ENCODE data around the gene ENOPH1. TPM values are rescaled to one million over a fixed set of nuclear protein-coding genes. Genes with fewer than 3 reads are reported as not detected.

The ENOPH1 gene
- total and polyA plus RNA-seq, 2 of the 4 experiments (the other 2 are of a cell fraction): 18.0 to 36.0 TPM

DNA sequence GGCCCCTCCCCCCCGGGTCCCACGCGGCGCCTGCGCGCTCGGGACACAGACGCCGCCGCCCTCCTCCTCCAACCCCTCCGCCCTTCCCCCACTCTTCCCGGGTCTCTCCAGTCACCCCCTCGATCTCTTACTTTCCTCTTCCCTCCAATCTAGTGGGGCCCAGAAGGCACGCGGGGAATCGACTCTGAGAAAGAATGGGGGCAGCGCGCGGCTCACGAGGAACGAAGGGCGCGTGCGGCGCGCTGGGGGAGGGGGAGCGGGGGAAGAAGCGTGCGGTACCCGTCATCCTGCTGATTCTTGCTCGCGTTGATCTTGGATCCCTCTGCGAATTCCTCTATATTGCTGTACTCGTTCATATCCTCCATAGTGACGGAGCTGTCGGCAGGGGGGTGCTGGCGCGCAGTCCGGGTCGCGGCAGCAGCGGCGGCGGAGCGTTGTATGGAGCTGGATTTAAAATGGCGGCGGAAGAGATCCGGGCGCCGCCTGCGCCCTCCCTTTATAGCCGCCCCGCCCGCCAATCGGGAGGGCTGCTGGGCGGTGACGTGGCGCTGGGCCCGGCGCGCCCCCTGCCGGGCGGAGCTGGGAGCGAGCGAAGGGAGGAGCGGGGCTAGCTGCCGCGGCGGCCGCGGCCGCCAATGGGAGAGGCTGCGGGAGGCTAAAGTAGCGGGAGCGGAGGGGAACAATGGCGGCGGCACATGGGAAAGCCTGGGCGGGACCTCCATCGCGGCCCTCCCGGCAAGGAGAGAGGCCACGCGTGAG lies 1.2 kb upstream of the ENOPH1 start:
- POLR2A ChIA-PET (ENCODE audit: unreplicated experiment): interaction anchor here (0.6 to 1.1 kb wide), 5 partner anchors 9 to 74 kb away, joined by 3 to 6 read pairs (median 4); no protein-coding TSS in a partner anchor
- WGBS, 2 experiments (ENCODE audit: extremely low coverage in 2 of 2, insufficient read length in 1 of 2): 1% methylated on average over 19 of the region's 83 CpGs; no CpG with 5 or more reads in 1 of the 2 experiments
- Histone ChIP-seq H2BK120ac (ENCODE audit: low read depth, low read length) (peak overlapping the region; percentile 74; the same call in 1 of the 2 replicates), H3K27me3 (ENCODE audit: control insufficient read depth, insufficient read depth, low read length) (no peaks in the 10 kb centered on the region), H3K36me3 (ENCODE audit: control insufficient read depth, insufficient read depth, low read length) (peaks cover 16% of the 10 kb centered on the region), H4K5ac (ENCODE audit: low read depth, low read length) (peak overlapping the region; percentile 85), H2AK9ac (replicated peaks; ENCODE audit: low read depth, low read length, poor library complexity) (peak overlapping the region; percentile 100), H3K27ac (ENCODE audit: insufficient read depth, low read length) (peak overlapping the region; percentile 95), H3K23ac (ENCODE audit: low read depth, low read length) (peak overlapping the region; percentile 97), H2AFZ (replicated peaks; ENCODE audit: low read length, poor library complexity) (peak overlapping the region; percentile 99), H4K20me1 (ENCODE audit: insufficient read depth, low read length) (peaks cover 59% of the 10 kb centered on the region), H3K4me2 (ENCODE audit: low read depth, low read length) (peak overlapping the region; percentile 72), H2BK5ac (ENCODE audit: low read depth, low read length, poor library complexity, severe bottlenecking) (peak overlapping the region; percentile 90), H3K4me1 (ENCODE audit: control insufficient read depth, insufficient read depth, low read length) (peaks cover 4% of the 10 kb centered on the region), H3K14ac (replicated peaks; ENCODE audit: low read depth, low read length) (peak overlapping the region; percentile 99), H3K9ac (ENCODE audit: low read depth, low read length) (peak overlapping the region; percentile 99), H2AK5ac (ENCODE audit: low read depth, low read length) (peak overlapping the region; percentile 95), H3K9me1 (ENCODE audit: insufficient read depth, low read length) (peaks cover 3% of the 10 kb centered on the region; the same call in 1 of the 2 replicates), H4K91ac (ENCODE audit: insufficient read depth, low read depth, low read length) (peak overlapping the region; percentile 98), H3K79me1 (ENCODE audit: low read depth in 1 of 2, low read length in 2 of 2) (peaks cover 17 to 54% of the 10 kb centered on the region in 2 experiments), H2BK20ac (ENCODE audit: low read depth, low read length) (no peak overlapping the region), H3K56ac (ENCODE audit: extremely low read depth, insufficient read depth, low read length) (peak overlapping the region; percentile 98), H3K18ac (ENCODE audit: low read depth, low read length) (peak overlapping the region; percentile 80), H4K8ac (ENCODE audit: low read depth in 2 of 2, low read length in 2 of 2) (peak overlapping the region; percentile 80 to 97), H3K9me3 (ENCODE audit: control insufficient read depth, insufficient read depth, low read length) (no peaks in the 10 kb centered on the region), H3K4ac (ENCODE audit: low read depth, low read length) (peak overlapping the region; percentile 99), H2BK15ac (ENCODE audit: low read depth, low read length) (no peak overlapping the region), H3K4me3 (ENCODE audit: insufficient read depth, low read depth, low read length) (peak overlapping the region; percentile 92)
- dilution Hi-C loops (cut with HindIII; ENCODE audit: low sequenced_read_pairs, unreplicated experiment): no loop called here
- ATAC-seq (ENCODE audit: low read depth) (peak; percentile 75), DNase-seq (peak; percentile 85)
- intact Hi-C loops (cut with micrococcal nuclease): loop anchor here (1.0 kb wide), 1 partner anchor 55 kb away; no protein-coding TSS in a partner anchor
- in situ Hi-C loops (cut with MboI; ENCODE audit: low sequenced_read_pairs): loop anchor here (25.0 kb wide), 1 partner anchor 608 kb away; the partner anchor contains the start of gene COPS4
- CTCF ChIA-PET: interaction anchor here (0.6 to 1.2 kb wide), 6 partner anchors 8 to 55 kb away, joined by 3 to 5 read pairs (median 3); partner anchors contain the start of gene HNRNPD
- TF ChIP-seq, protein P1, sequence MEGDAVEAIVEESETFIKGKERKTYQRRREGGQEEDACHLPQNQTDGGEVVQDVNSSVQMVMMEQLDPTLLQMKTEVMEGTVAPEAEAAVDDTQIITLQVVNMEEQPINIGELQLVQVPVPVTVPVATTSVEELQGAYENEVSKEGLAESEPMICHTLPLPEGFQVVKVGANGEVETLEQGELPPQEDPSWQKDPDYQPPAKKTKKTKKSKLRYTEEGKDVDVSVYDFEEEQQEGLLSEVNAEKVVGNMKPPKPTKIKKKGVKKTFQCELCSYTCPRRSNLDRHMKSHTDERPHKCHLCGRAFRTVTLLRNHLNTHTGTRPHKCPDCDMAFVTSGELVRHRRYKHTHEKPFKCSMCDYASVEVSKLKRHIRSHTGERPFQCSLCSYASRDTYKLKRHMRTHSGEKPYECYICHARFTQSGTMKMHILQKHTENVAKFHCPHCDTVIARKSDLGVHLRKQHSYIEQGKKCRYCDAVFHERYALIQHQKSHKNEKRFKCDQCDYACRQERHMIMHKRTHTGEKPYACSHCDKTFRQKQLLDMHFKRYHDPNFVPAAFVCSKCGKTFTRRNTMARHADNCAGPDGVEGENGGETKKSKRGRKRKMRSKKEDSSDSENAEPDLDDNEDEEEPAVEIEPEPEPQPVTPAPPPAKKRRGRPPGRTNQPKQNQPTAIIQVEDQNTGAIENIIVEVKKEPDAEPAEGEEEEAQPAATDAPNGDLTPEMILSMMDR (conservative IDR thresholded peaks at IDR 0.05; ENCODE audit: low read depth, low read length): peak; percentile 99
- TF ChIP-seq MAFK (IDR thresholded peaks at IDR 0.05; ENCODE audit: low read depth, low read length) (no peak), RFX5 (IDR thresholded peaks at IDR 0.05; ENCODE audit: low read depth, low read length) (peak; percentile 57; the same call in 1 of the 2 replicates), MAZ (IDR thresholded peaks at IDR 0.05; ENCODE audit: borderline replicate concordance, low read depth, low read length) (peak; percentile 94), BHLHE40 (IDR thresholded peaks at IDR 0.05; ENCODE audit: low read depth, low read length) (no peak; the same call in 1 of the 2 replicates), RCOR1 (IDR thresholded peaks at IDR 0.05; ENCODE audit: insufficient replicate concordance, low read length) (no peak), SMC3 (IDR thresholded peaks at IDR 0.05; ENCODE audit: low read depth, low read length) (no peak), POLR2A (IDR thresholded peaks at IDR 0.05; ENCODE audit: low read depth, low read length) (peak; percentile 99), NFE2L2 (IDR thresholded peaks at IDR 0.05; ENCODE audit: low read depth, low read length) (no peak), RAD21 (IDR thresholded peaks at IDR 0.05; ENCODE audit: low read length) (no peak), MXI1 (IDR thresholded peaks at IDR 0.05; ENCODE audit: borderline replicate concordance, low read depth, low read length) (peak; percentile 86), FOS (IDR thresholded peaks at IDR 0.05; ENCODE audit: low read depth, low read length) (no peak; the same call in 1 of the 2 replicates)
- TF ChIP-seq, protein P2, sequence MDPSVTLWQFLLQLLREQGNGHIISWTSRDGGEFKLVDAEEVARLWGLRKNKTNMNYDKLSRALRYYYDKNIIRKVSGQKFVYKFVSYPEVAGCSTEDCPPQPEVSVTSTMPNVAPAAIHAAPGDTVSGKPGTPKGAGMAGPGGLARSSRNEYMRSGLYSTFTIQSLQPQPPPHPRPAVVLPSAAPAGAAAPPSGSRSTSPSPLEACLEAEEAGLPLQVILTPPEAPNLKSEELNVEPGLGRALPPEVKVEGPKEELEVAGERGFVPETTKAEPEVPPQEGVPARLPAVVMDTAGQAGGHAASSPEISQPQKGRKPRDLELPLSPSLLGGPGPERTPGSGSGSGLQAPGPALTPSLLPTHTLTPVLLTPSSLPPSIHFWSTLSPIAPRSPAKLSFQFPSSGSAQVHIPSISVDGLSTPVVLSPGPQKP (IDR thresholded peaks at IDR 0.05; ENCODE audit: borderline replicate concordance, low read depth, low read length): no peak
- no TSS peak for BruUV-seq (replicated peaks)
